ENCODE data around the gene AKIRIN1. TPM values are rescaled to one million over a fixed set of nuclear protein-coding genes. Genes with fewer than 3 reads are reported as not detected.

AKIRIN1 gene
- total and polyA plus RNA-seq, 12 donors: 12.9 to 73.8 (median 53.1) TPM

DNA sequence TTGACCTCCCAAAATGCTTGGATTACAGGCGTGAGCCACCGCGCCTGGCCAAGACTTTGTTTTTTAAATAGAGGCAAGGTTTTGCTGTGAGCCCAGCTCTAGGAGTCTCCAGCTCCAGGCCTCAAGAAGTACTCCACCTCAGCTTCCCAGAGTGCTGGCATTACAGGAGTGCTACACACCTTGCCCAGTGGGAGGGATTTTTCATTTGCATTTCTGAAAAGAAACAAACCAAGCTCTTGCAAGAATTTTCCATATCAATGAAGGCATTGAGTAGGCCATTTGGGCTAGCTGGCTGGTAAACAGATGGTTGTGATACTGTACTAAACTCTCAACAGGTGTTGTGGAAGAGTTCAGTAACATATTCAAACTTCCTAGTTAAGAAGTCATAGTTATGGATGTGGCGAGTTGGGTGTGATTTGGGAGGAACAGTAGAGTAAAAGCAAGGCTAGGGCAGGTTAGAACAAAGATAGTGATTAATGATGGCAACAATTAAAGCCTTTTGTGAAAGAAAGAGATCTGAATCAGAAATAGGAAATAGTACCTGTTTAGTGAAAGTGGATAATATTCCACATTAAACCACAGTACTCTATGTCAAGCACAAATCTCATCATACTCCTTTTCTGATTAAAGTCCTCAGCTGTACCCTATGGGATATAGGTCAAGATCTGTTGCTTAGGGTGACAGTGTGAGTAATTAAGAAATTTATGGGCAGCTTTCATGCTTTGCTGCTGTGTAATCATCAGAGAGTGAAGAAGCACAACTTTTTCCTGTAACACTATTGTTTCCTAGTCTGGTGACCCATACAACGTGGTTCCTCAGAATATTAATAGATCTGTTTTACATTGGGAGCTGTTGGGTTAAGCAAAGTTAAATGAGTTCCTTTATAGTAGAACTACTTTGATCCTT, 10.7 kb downstream of the AKIRIN1 start:
- TF ChIP-seq, protein P1, sequence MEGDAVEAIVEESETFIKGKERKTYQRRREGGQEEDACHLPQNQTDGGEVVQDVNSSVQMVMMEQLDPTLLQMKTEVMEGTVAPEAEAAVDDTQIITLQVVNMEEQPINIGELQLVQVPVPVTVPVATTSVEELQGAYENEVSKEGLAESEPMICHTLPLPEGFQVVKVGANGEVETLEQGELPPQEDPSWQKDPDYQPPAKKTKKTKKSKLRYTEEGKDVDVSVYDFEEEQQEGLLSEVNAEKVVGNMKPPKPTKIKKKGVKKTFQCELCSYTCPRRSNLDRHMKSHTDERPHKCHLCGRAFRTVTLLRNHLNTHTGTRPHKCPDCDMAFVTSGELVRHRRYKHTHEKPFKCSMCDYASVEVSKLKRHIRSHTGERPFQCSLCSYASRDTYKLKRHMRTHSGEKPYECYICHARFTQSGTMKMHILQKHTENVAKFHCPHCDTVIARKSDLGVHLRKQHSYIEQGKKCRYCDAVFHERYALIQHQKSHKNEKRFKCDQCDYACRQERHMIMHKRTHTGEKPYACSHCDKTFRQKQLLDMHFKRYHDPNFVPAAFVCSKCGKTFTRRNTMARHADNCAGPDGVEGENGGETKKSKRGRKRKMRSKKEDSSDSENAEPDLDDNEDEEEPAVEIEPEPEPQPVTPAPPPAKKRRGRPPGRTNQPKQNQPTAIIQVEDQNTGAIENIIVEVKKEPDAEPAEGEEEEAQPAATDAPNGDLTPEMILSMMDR (IDR thresholded peaks at IDR 0.05): no peak
- 83 to 86% methylated on average over 5 of the region's 5 CpGs for whole genome bisulfite sequencing, 2 donors
- Histone ChIP-seq H3K4me1 (peaks cover 4 to 45% (median 33%) of the 10 kb centered on the region in 9 donors), H3K27ac (peak overlapping the region in 4 of 10 donors; percentile 54 to 75 (median 68)), H3K9me3 (no peaks in the 10 kb centered on the region), H3K36me3 (peaks cover 3 to 100% (median 67%) of the 10 kb centered on the region in 9 donors), H3K4me3 (no peak overlapping the region), H3K27me3 (no peaks in the 10 kb centered on the region)
- DNase-seq: no peak
- intact Hi-C loops (cut with DNase I): loop anchor here in 1 of 10 donors (10.0 kb wide), 1 partner anchor 137 kb away; no protein-coding TSS in a partner anchor
- ATAC-seq: no peak

DNA sequence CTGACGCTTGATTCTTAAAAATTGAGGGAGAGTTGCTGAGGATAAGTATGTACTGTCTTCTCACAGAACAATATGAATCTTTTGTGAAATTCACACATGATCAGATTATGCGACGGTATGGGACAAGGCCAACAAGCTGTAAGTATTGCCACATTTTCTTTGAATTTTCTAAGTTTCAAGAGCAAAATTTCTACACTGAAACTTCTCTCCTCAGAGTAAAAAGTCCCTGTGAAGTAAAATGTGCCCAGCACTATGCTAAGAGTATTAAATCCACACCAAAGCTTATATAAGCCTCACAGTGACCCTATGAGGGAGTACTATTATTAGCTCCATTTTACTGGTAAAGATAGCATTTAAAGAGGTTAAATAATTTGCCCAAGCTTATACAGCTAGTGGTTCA, 12.2 kb downstream of the AKIRIN1 start:
- no peaks in the 10 kb centered on the region for H3K27me3 ChIP-seq
- DNase-seq (no peak), ATAC-seq (peak in 5 of 8 donors; percentile 14 to 70 (median 58))
- H3K4me3 ChIP-seq: no peak overlapping the region
- peaks cover 3 to 100% (median 77%) of the 10 kb centered on the region in 9 donors for H3K36me3 ChIP-seq
- intact Hi-C loops (cut with DNase I): loop anchor here in 1 of 10 donors (10.0 kb wide), 1 partner anchor 138 kb away; no protein-coding TSS in a partner anchor
- H3K27ac ChIP-seq: peak overlapping the region in 9 of 10 donors; percentile 0 to 75 (median 56)
- H3K4me1 ChIP-seq: peaks cover 0 to 30% (median 19%) of the 10 kb centered on the region in 9 donors
- H3K9me3 ChIP-seq: no peaks in the 10 kb centered on the region
- TF ChIP-seq, protein P1 (IDR thresholded peaks at IDR 0.05): no peak
- 54 to 57% methylated on average over 3 of the region's 3 CpGs for WGBS, 2 donors

DNA sequence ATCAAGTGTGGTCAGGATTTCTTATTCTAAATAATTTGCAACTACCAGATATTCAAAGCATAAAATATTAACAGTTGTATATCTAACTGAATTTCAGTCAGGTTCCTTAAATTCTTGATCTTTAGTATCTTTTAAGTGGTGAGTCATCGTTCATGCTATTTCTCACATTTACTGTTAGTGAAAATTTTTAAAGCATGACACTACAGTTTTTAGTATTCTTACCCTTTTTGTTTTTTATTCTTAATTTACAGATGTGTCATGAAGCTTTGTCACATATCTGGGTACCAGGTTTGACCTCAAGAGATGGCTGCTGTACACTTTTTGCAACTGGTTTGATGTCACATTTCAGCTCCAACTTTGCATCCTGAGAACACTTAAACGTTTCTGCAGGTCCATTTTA, 12.7 kb downstream of the AKIRIN1 start:
- H3K36me3 ChIP-seq: peaks cover 3 to 100% (median 77%) of the 10 kb centered on the region in 9 donors
- no peak overlapping the region for H3K4me3 ChIP-seq
- TF ChIP-seq, protein P1 (IDR thresholded peaks at IDR 0.05): no peak
- peaks cover 0 to 25% (median 18%) of the 10 kb centered on the region in 9 donors for H3K4me1 ChIP-seq
- intact Hi-C loops (cut with DNase I): loop anchor here in 1 of 10 donors (10.0 kb wide), 1 partner anchor 139 kb away; no protein-coding TSS in a partner anchor
- ATAC-seq (no peak), DNase-seq (no peak)
- 66 to 70% methylated on average over 2 of the region's 2 CpGs for WGBS, 2 donors
- H3K27me3 ChIP-seq: no peaks in the 10 kb centered on the region
- peak overlapping the region in 8 of 10 donors; percentile 7 to 75 (median 62) for H3K27ac ChIP-seq
- no peaks in the 10 kb centered on the region for H3K9me3 ChIP-seq

- Histone ChIP-seq H3K4me3 (no peak overlapping the region), H3K9me3 (no peaks in the 10 kb centered on the region), H3K36me3 (peaks cover 3 to 100% (median 87%) of the 10 kb centered on the region in 9 donors), H3K27ac (no peak overlapping the region), H3K27me3 (no peaks in the 10 kb centered on the region), H3K4me1 (peaks cover 0 to 22% (median 18%) of the 10 kb centered on the region in 9 donors)
- TF ChIP-seq, protein P1 (IDR thresholded peaks at IDR 0.05): no peak
- intact Hi-C loops (cut with DNase I): loop anchor here in 1 of 10 donors (10.0 kb wide), 1 partner anchor 141 kb away; no protein-coding TSS in a partner anchor
- DNase-seq (no peak), ATAC-seq (no peak)
- WGBS, 2 donors: 82 to 91% methylated on average over 2 of the region's 2 CpGs
Measured at GRCh38 chr1:39006287-39006686, 15.2 kb downstream of the AKIRIN1 start.
